Sigmoid colon (tissue), 7 donors: ENCODE data around the gene EML6. TPM values are rescaled to one million over a fixed set of nuclear protein-coding genes. Genes with fewer than 3 reads are reported as not detected.

Source experiments
- DNase-seq: peaks from one replicate; pipeline ENCODE4 v3.0.0-alpha.2; 2019
- H3K27ac ChIP-seq, 4 donors: fragments of 200-600 bp; sonication (generic); one replicate each; pipeline ENCODE4 v1.5.1; 2016 to 2019; ENCODE audit warnings: mild to moderate bottlenecking in 1 of 4
- H3K27me3 ChIP-seq, 3 donors: fragments of 200-600 bp; sonication (generic); one replicate each; pipeline ENCODE4 v1.5.1; 2019; ENCODE audit warnings: mild to moderate bottlenecking in 1 of 3
- H3K36me3 ChIP-seq, 4 donors: fragments of 200-600 bp; sonication (generic); one replicate each; pipeline ENCODE4 v1.5.1; 2016 to 2019
- H3K4me1 ChIP-seq, 4 donors: fragments of 200-600 bp; sonication (generic); one replicate each; pipeline ENCODE4 v1.5.1; 2017 to 2019
- H3K4me3 ChIP-seq, 4 donors: fragments of 200-600 bp; sonication (generic); one replicate each; pipeline ENCODE4 v1.5.1; 2017 to 2019; ENCODE audit warnings: mild to moderate bottlenecking in 2 of 4, moderate library complexity in 1 of 4
- H3K9me3 ChIP-seq, 4 donors: fragments of 200-600 bp in 3 of 4; sonication (generic) in 3 of 4; one replicate each; pipeline versions ENCODE4 v1.5.1 to v1.6.1; 2013 to 2019
- CTCF ChIP-seq, 4 experiments: fragments of 450-650 bp in 3 of 4; fragments of 200-600 bp in 1 of 4; IDR thresholded peaks; one replicate each; pipeline ENCODE4 v1.5.1; 2016 to 2019; ENCODE audit warnings: antibody characterized with exemption in 4 of 4, mild to moderate bottlenecking in 3 of 4, moderate library complexity in 2 of 4
- EP300 ChIP-seq, 4 donors: sonication (generic); formaldehyde crosslinking; IDR thresholded peaks; one replicate each; pipeline ENCODE4 v1.6.1; 2017; ENCODE audit warnings: antibody characterized with exemption in 4 of 4
- POLR2A ChIP-seq, 2 donors: fragments of 450-650 bp; IDR thresholded peaks; one replicate each; pipeline ENCODE4 v1.6.1; 2016; ENCODE audit warnings: antibody characterized with exemption in 2 of 2, mild to moderate bottlenecking in 2 of 2, moderate library complexity in 2 of 2
- POLR2AphosphoS5 ChIP-seq, 4 donors: sonication (generic); formaldehyde crosslinking; IDR thresholded peaks; one replicate each; pipeline ENCODE4 v1.6.1; 2017; ENCODE audit warnings: antibody characterized with exemption in 4 of 4
- WGBS, 2 donors: extraction: QIAGEN DNeasy Blood & Tissue Kit; methylation state at CpG; one replicate each; pipeline ENCODE4 v1.1.7; 2013; 5-methylcytosine and 5-hydroxymethylcytosine counted together
- intact Hi-C: fragments of 100-400 bp; cut with DNase I; formaldehyde crosslinking; loops from one replicate; pipeline ENCODE4 v1.15.1; 2023
- polyA plus RNA-seq, 3 donors: library from polyadenylated mRNA; stranded (reverse); fragments of 200-250 nt; gene quantifications; one replicate each; pipeline ENCODE4 v1.2.3, GENCODE V29; 2013
- total RNA-seq, 4 donors: library from RNA; depleted of rRNA; stranded (reverse); fragments of >200 nt; gene quantifications; one replicate each; pipeline ENCODE4 v1.1.0, GENCODE V29; 2016
- donor health status: healthy with polysubstance abuse.
- donor health status: Bipolar disorder and iron deficiency.
- donor health status: healthy.

The EML6 gene
- total and polyA plus RNA-seq, 7 donors = 0.46 to 2.2 (median 1.2) TPM

GRCh38 chr2:54914637-54915036 lies 191.2 kb downstream of the EML6 start:
- WGBS, 2 donors = 96 to 98% methylated on average over 2 of the region's 2 CpGs
- Histone ChIP-seq H3K4me1 (no peaks in the 10 kb centered on the region), H3K27me3 (no peaks in the 10 kb centered on the region), H3K27ac (no peak overlapping the region), H3K9me3 (no peaks in the 10 kb centered on the region), H3K36me3 (no peaks in the 10 kb centered on the region), H3K4me3 (no peak overlapping the region)
- DNase-seq = no peak
- no peak for TF ChIP-seq POLR2AphosphoS5 (IDR thresholded peaks at IDR 0.05)
- TF ChIP-seq POLR2A (IDR thresholded peaks at IDR 0.05) = no peak
- TF ChIP-seq EP300 (IDR thresholded peaks at IDR 0.05) = no peak
- no peak for TF ChIP-seq CTCF (IDR thresholded peaks at IDR 0.05)
- intact Hi-C loops = no loop called here

GRCh38 chr2:54915101-54915500 lies 191.6 kb downstream of the EML6 start:
- Histone ChIP-seq H3K4me1 (no peaks in the 10 kb centered on the region), H3K27me3 (no peaks in the 10 kb centered on the region), H3K36me3 (no peaks in the 10 kb centered on the region), H3K27ac (no peak overlapping the region), H3K4me3 (no peak overlapping the region), H3K9me3 (no peaks in the 10 kb centered on the region)
- intact Hi-C loops = no loop called here
- 92 to 97% methylated on average over 4 of the region's 4 CpGs for WGBS, 2 donors
- no peak for DNase-seq
- no peak for TF ChIP-seq EP300 (IDR thresholded peaks at IDR 0.05)
- no peak for TF ChIP-seq POLR2AphosphoS5 (IDR thresholded peaks at IDR 0.05)
- no peak for TF ChIP-seq CTCF (IDR thresholded peaks at IDR 0.05)
- TF ChIP-seq POLR2A (IDR thresholded peaks at IDR 0.05) = no peak

GRCh38 chr2:54916637-54917036 lies 193.2 kb downstream of the EML6 start:
- Histone ChIP-seq H3K27ac (no peak overlapping the region), H3K4me3 (no peak overlapping the region), H3K4me1 (no peaks in the 10 kb centered on the region), H3K9me3 (no peaks in the 10 kb centered on the region), H3K27me3 (no peaks in the 10 kb centered on the region), H3K36me3 (no peaks in the 10 kb centered on the region)
- intact Hi-C loops = no loop called here
- no peak for DNase-seq
- no peak for TF ChIP-seq CTCF (IDR thresholded peaks at IDR 0.05)
- TF ChIP-seq POLR2AphosphoS5 (IDR thresholded peaks at IDR 0.05) = no peak
- no peak for TF ChIP-seq EP300 (IDR thresholded peaks at IDR 0.05)
- no peak for TF ChIP-seq POLR2A (IDR thresholded peaks at IDR 0.05)
- 95 to 96% methylated on average over 8 of the region's 8 CpGs for WGBS, 2 donors

GRCh38 chr2:54918647-54919280 lies 195.3 kb downstream of the EML6 start:
- no peak for DNase-seq
- no peak overlapping the region for H3K27ac ChIP-seq
- H3K4me1 ChIP-seq = no peaks in the 10 kb centered on the region
- no peaks in the 10 kb centered on the region for H3K36me3 ChIP-seq
- intact Hi-C loops = no loop called here
- no peaks in the 10 kb centered on the region for H3K27me3 ChIP-seq
- TF ChIP-seq CTCF (IDR thresholded peaks at IDR 0.05) = no peak
- TF ChIP-seq POLR2A (IDR thresholded peaks at IDR 0.05) = no peak
- TF ChIP-seq POLR2AphosphoS5 (IDR thresholded peaks at IDR 0.05) = no peak
- TF ChIP-seq EP300 (IDR thresholded peaks at IDR 0.05) = no peak
- 79 to 81% methylated on average over 7 of the region's 7 CpGs for WGBS, 2 donors
- no peak overlapping the region for H3K4me3 ChIP-seq
- no peaks in the 10 kb centered on the region for H3K9me3 ChIP-seq

GRCh38 chr2:54920660-54921059 lies 197.2 kb downstream of the EML6 start:
- no peaks in the 10 kb centered on the region for H3K27me3 ChIP-seq
- no peak overlapping the region for H3K4me3 ChIP-seq
- intact Hi-C loops = no loop called here
- no peaks in the 10 kb centered on the region for H3K36me3 ChIP-seq
- H3K27ac ChIP-seq = no peak overlapping the region
- no peaks in the 10 kb centered on the region for H3K4me1 ChIP-seq
- no peaks in the 10 kb centered on the region for H3K9me3 ChIP-seq
- 96 to 98% methylated on average over 1 of the region's 1 CpG for WGBS, 2 donors
- DNase-seq = no peak
- no peak for TF ChIP-seq POLR2A (IDR thresholded peaks at IDR 0.05)
- TF ChIP-seq POLR2AphosphoS5 (IDR thresholded peaks at IDR 0.05) = no peak
- no peak for TF ChIP-seq CTCF (IDR thresholded peaks at IDR 0.05)
- TF ChIP-seq EP300 (IDR thresholded peaks at IDR 0.05) = no peak
